GM12878 (cell line): ENCODE data around the gene ZBED2. TPM values are rescaled to one million over a fixed set of nuclear protein-coding genes. Genes with fewer than 3 reads are reported as not detected.
A peak's percentile ranks its signal among the peaks of the same experiment; 100 is the strongest.

Experiments
- ATAC-seq: fragments of 200-7000 bp; cut with Tn5 transposase; 3 replicates; pipeline ENCODE4 v1.9.1; 2020; ENCODE audit warnings: mild to moderate bottlenecking, moderate library complexity
- BruUV-seq: library from RNA; stranded (reverse); fragments of 400-500 nt; replicated peaks from 2 replicates; lab custom pipeline; 2021; lab: Mats Ljungman, UMichigan
- CTCF ChIA-PET: fragments of 300-600 bp; sonication (Branson Sonifier 250); formaldehyde crosslinking; extraction: SDS; loops from one replicate; lab custom pipeline; 2021; ENCODE audit warnings: inconsistent platforms; lab: Yijun Ruan, JAX
- POLR2A ChIA-PET: fragments of 350-600 bp; formaldehyde crosslinking; extraction: SDS; loops from one replicate; lab custom pipeline; 2021; ENCODE audit warnings: inconsistent platforms; lab: Charles Lee
- RAD21 ChIA-PET: fragments of 300-600 bp; sonication (Branson Sonifier 250); formaldehyde crosslinking; loops from one replicate; lab custom pipeline; 2023; ENCODE audit warnings: antibody characterized with exemption; ENCODE audit not compliant: unreplicated experiment; lab: Charles Lee
- SMC1A ChIA-PET: fragments of 300-600 bp; sonication (Branson Sonifier 250); formaldehyde crosslinking; loops from one replicate; lab custom pipeline; 2023; ENCODE audit not compliant: unreplicated experiment, uncharacterized antibody; lab: Charles Lee
- DNase-seq: peaks from one replicate; pipeline ENCODE4 v3.0.0-alpha.2; 2011; ENCODE audit warnings: low read depth, low spot score
- FAIRE-seq: peaks from 3 replicates; lab custom pipeline; 2011; peaks lifted over from hg19 to GRCh38; lab: Jason Lieb, UNC
- H2AFZ ChIP-seq: 2 replicates; pipeline ENCODE4 v1.6.0; 2011; ENCODE audit warnings: low read depth, low read length, control low read depth; ENCODE audit not compliant: control insufficient read depth
- H3K27ac ChIP-seq: 2 replicates; pipeline ENCODE4 v1.5.1; 2011; ENCODE audit warnings: control low read depth; ENCODE audit not compliant: control insufficient read depth, insufficient read depth
- H3K27me3 ChIP-seq, 2 experiments: replicated peaks in 1 of 2; 2 replicates each; pipeline versions ENCODE4 v1.6.0 to v1.6.1; 2011; ENCODE audit warnings: low read length in 1 of 2; ENCODE audit not compliant: control insufficient read depth in 2 of 2, insufficient read depth in 2 of 2
- H3K36me3 ChIP-seq, 2 experiments: 2 replicates each; pipeline ENCODE4 v1.5.1; 2011; ENCODE audit warnings: low read length in 1 of 2; ENCODE audit not compliant: control insufficient read depth in 2 of 2, insufficient read depth in 2 of 2
- H3K4me1 ChIP-seq: 2 replicates; pipeline ENCODE4 v1.6.1; 2011; ENCODE audit warnings: mild to moderate bottlenecking, low read length, moderate library complexity, mixed read lengths; ENCODE audit not compliant: control insufficient read depth, insufficient read depth
- H3K4me2 ChIP-seq: 2 replicates; pipeline ENCODE4 v1.6.0; 2011; ENCODE audit warnings: control low read depth; ENCODE audit not compliant: control insufficient read depth, insufficient read depth
- H3K4me3 ChIP-seq: fragments of 200-600 bp; sonication (generic); 2 replicates; pipeline ENCODE4 v1.5.1; 2016
- H3K79me2 ChIP-seq: 2 replicates; pipeline ENCODE4 v1.6.0; 2011; ENCODE audit warnings: low read length; ENCODE audit not compliant: control insufficient read depth, insufficient read depth
- H3K9ac ChIP-seq: 2 replicates; pipeline ENCODE4 v1.8.0; 2011; ENCODE audit warnings: low read length, control low read depth, mixed read lengths; ENCODE audit not compliant: control insufficient read depth, insufficient read depth
- H3K9me3 ChIP-seq: replicated peaks from 3 replicates; pipeline ENCODE4 v1.5.1; 2011; ENCODE audit warnings: mild to moderate bottlenecking, low read length; ENCODE audit not compliant: control insufficient read depth, insufficient read depth
- H4K20me1 ChIP-seq: 2 replicates; pipeline ENCODE4 v1.6.0; 2011; ENCODE audit not compliant: control insufficient read depth, insufficient read depth
- BHLHE40 ChIP-seq, 2 experiments: fragments of 450-650 bp in 1 of 2; IDR thresholded peaks; 2 replicates each; pipeline ENCODE4 v1.6.1; 2011 to 2017; ENCODE audit warnings: low read depth in 2 of 2, borderline replicate concordance in 1 of 2, improper control_type of control experiment in 1 of 2, low read length in 1 of 2, mild to moderate bottlenecking in 1 of 2
- CHD4 ChIP-seq: fragments of 200-600 bp; sonication (generic); IDR thresholded peaks from 2 replicates; pipeline ENCODE4 v1.6.1; 2016; ENCODE audit warnings: mild to moderate bottlenecking
- FOS ChIP-seq: IDR thresholded peaks from 3 replicates; pipeline ENCODE4 v1.6.1; 2011; ENCODE audit warnings: borderline replicate concordance; ENCODE audit not compliant: insufficient read length; ENCODE audit errors: extremely low read depth
- GATAD2B ChIP-seq: fragments of 450-650 bp; conservative IDR thresholded peaks from 2 replicates; pipeline ENCODE4 v1.6.1; 2017; ENCODE audit warnings: low read depth, mild to moderate bottlenecking, moderate library complexity
- MXI1 ChIP-seq: fragments of 150-350 bp; IDR thresholded peaks from 2 replicates; pipeline ENCODE4 v1.6.1; 2011; ENCODE audit warnings: low read depth, mild to moderate bottlenecking, inconsistent platforms, low read length, improper control_type of control experiment
- NFYB ChIP-seq: IDR thresholded peaks from 2 replicates; pipeline ENCODE4 v1.6.1; 2011; ENCODE audit warnings: low read depth, mild to moderate bottlenecking, low read length, improper control_type of control experiment, moderate library complexity; ENCODE audit not compliant: insufficient read depth
- NRF1 ChIP-seq: conservative IDR thresholded peaks from 2 replicates; pipeline ENCODE4 v1.6.1; 2011; ENCODE audit warnings: mild to moderate bottlenecking, low read depth, low read length, improper control_type of control experiment
- POLR2AphosphoS2 ChIP-seq: IDR thresholded peaks from 2 replicates; pipeline ENCODE4 v1.6.1; 2011; ENCODE audit warnings: low read depth, mild to moderate bottlenecking, low read length, improper control_type of control experiment, moderate library complexity
- RAD21 ChIP-seq: IDR thresholded peaks from 2 replicates; pipeline ENCODE4 v1.6.1; 2011; ENCODE audit warnings: mild to moderate bottlenecking, low read depth, low read length, moderate library complexity; ENCODE audit not compliant: insufficient read depth
- RB1 ChIP-seq: fragments of 450-650 bp; formaldehyde crosslinking; IDR thresholded peaks from 2 replicates; pipeline ENCODE4 v1.6.1; 2017; ENCODE audit warnings: mild to moderate bottlenecking, borderline replicate concordance
- SIN3A ChIP-seq: IDR thresholded peaks from 2 replicates; pipeline ENCODE4 v1.6.1; 2012; ENCODE audit warnings: low read depth, low read length, improper control_type of control experiment
- SIX5 ChIP-seq: IDR thresholded peaks from 2 replicates; pipeline ENCODE4 v1.6.1; 2011; ENCODE audit warnings: mild to moderate bottlenecking, low read depth, low read length, moderate library complexity; ENCODE audit not compliant: severe bottlenecking
- SMAD1 ChIP-seq: fragments of 450-650 bp; IDR thresholded peaks from 2 replicates; pipeline ENCODE4 v1.6.1; 2018; ENCODE audit warnings: mild to moderate bottlenecking, low read depth; ENCODE audit not compliant: partially characterized antibody
- SMARCA5 ChIP-seq: fragments of 450-650 bp; IDR thresholded peaks from 2 replicates; pipeline ENCODE4 v1.6.1; 2017; ENCODE audit warnings: mild to moderate bottlenecking
- SMC3 ChIP-seq: IDR thresholded peaks from 2 replicates; pipeline ENCODE4 v1.6.1; 2011; ENCODE audit warnings: low read length, improper control_type of control experiment, borderline replicate concordance
- SPI1 ChIP-seq: IDR thresholded peaks from 2 replicates; pipeline ENCODE4 v1.6.1; 2011; ENCODE audit warnings: low read depth, mild to moderate bottlenecking, low read length, moderate library complexity, borderline replicate concordance; ENCODE audit not compliant: insufficient read depth
- ZNF24 ChIP-seq: fragments of 450-650 bp; IDR thresholded peaks from 2 replicates; pipeline ENCODE4 v1.6.1; 2017; ENCODE audit warnings: antibody characterized with exemption, mild to moderate bottlenecking
- WGBS: methylation state at CpG from one replicate; pipeline ENCODE4 v1.1.6; 2016; ENCODE audit warnings: low lambda C conversion rate; ENCODE audit not compliant: insufficient replicate concordance, insufficient coverage; ENCODE audit errors: missing lambda C conversion rate; 5-methylcytosine and 5-hydroxymethylcytosine counted together
- in situ Hi-C: fragments of 300-500 bp; cut with MboI; formaldehyde crosslinking; loops from 9 replicates; pipeline ENCODE4 v1.14.3; 2018; ENCODE audit warnings: mixed read lengths
- intact Hi-C: fragments of 100-400 bp; cut with micrococcal nuclease; formaldehyde crosslinking; loops from one replicate; pipeline ENCODE4 v1.14.2; 2022; ENCODE audit not compliant: unreplicated experiment
- polyA plus RNA-seq, 11 experiments: library from polyadenylated mRNA; depleted of rRNA in 4 of 11; unstranded in 6 of 11; stranded (reverse) in 5 of 11; fragments of >200 nt; fragmentation: Nextera tagmentation in 4 of 11; fragmentation: Illumina TruSeq in 1 of 11; extraction: Ambion mirVana in 4 of 11; extraction: Trizol in 1 of 11; gene quantifications; 1 replicate in 1 of 11; 2 replicates in 10 of 11; pipeline versions ENCODE4 v1.2.1 to v1.2.3, GENCODE V29; 2011 to 2016; ENCODE audit warnings: inconsistent platforms in 2 of 11, missing spikeins in 2 of 11, low read depth in 1 of 11
- total RNA-seq, 4 experiments: library from RNA; depleted of rRNA in 3 of 4; stranded (reverse); fragments of >200 nt in 3 of 4; fragmentation: Illumina TruSeq in 1 of 4; extraction: Trizol in 1 of 4; gene quantifications; 2 replicates each; pipeline versions ENCODE4 v1.2.1 to v1.2.3, GENCODE V29; 2013 to 2021

The ZBED2 gene
- total and polyA plus RNA-seq, 10 of the 15 experiments (the other 5 are each of a cell fraction or from before 2014, with no cell fraction given) = 0.02 to 0.24 (median 0.08) TPM; not detected in 3

- TF ChIP-seq RAD21 (peak; percentile 29), SMC3 (peak; percentile 22; the same call in 1 of the 2 replicates), NFYB (no peak), POLR2AphosphoS2 (no peak), SIN3A (no peak), SIX5 (no peak), FOS (no peak), MXI1 (no peak), SMARCA5 (no peak), CHD4 (no peak), ZNF24 (no peak)
Observed at GRCh38 chr3:111616417-111617105, 21.4 kb upstream of the ZBED2 start (continued).

GRCh38 chr3:111615880-111616279 is 20.7 kb upstream of the ZBED2 start:
- intact Hi-C loops (loop anchor here (1.0 kb wide), 1 partner anchor 38 kb away; no protein-coding TSS in a partner anchor), in situ Hi-C loops (no loop called here)
- ATAC-seq (no peak), FAIRE-seq (no peak), DNase-seq (no peak)
- WGBS = 14% methylated on average over 3 of the region's 3 CpGs
- H2AFZ ChIP-seq = no peak overlapping the region
- no peaks in the 10 kb centered on the region for H3K9me3 ChIP-seq
- no peaks in the 10 kb centered on the region for H3K4me1 ChIP-seq
- no peak overlapping the region for H3K4me2 ChIP-seq
- no peaks in the 10 kb centered on the region for H3K79me2 ChIP-seq
- H3K27ac ChIP-seq = no peak overlapping the region
- POLR2A ChIA-PET = interaction anchor here (1.1 kb wide), 1 partner anchor 14 kb away, joined by 4 read pairs; no protein-coding TSS in a partner anchor
- H3K36me3 ChIP-seq = no peaks in the 10 kb centered on the region
- SMC1A ChIA-PET = interaction anchor here (1.0 to 4.4 kb wide), 12 partner anchors 9 to 278 kb away, joined by 3 to 41 read pairs (median 5); partner anchors contain the start of gene CD96
- BruUV-seq = no TSS peak
- CTCF ChIA-PET = interaction anchor here (0.6 to 4.9 kb wide), 22 partner anchors 9 to 1014 kb away, joined by 3 to 61 read pairs (median 5); partner anchors contain the start of gene ZBED2
- RAD21 ChIA-PET = interaction anchor here (0.5 to 5.0 kb wide), 8 partner anchors 11 to 343 kb away, joined by 3 to 30 read pairs (median 3); partner anchors contain the start of gene CD96
- H4K20me1 ChIP-seq = no peaks in the 10 kb centered on the region
- H3K27me3 ChIP-seq = no peaks in the 10 kb centered on the region
- no peak for TF ChIP-seq RB1
- TF ChIP-seq SPI1 = peak; percentile 34; the same call in 1 of the 2 replicates
- TF ChIP-seq GATAD2B = no peak
- no peak for TF ChIP-seq BHLHE40 (IDR thresholded peaks at IDR 0.05; ENCODE audit: borderline replicate concordance in 1 of 2, low read depth in 2 of 2, low read length in 1 of 2)
- TF ChIP-seq NRF1 = no peak
- no peak for TF ChIP-seq SMAD1
- H3K4me3 ChIP-seq = no peak overlapping the region
- no peak overlapping the region for H3K9ac ChIP-seq
